ENCODE data around the gene SRGN.
"Not testable (repeated sequence)": the region's sequence is repeated elsewhere in the genome, so short reads cannot be mapped to it uniquely, and the experiment has no call there.

SRGN gene, protein sequence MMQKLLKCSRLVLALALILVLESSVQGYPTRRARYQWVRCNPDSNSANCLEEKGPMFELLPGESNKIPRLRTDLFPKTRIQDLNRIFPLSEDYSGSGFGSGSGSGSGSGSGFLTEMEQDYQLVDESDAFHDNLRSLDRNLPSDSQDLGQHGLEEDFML

DNA sequence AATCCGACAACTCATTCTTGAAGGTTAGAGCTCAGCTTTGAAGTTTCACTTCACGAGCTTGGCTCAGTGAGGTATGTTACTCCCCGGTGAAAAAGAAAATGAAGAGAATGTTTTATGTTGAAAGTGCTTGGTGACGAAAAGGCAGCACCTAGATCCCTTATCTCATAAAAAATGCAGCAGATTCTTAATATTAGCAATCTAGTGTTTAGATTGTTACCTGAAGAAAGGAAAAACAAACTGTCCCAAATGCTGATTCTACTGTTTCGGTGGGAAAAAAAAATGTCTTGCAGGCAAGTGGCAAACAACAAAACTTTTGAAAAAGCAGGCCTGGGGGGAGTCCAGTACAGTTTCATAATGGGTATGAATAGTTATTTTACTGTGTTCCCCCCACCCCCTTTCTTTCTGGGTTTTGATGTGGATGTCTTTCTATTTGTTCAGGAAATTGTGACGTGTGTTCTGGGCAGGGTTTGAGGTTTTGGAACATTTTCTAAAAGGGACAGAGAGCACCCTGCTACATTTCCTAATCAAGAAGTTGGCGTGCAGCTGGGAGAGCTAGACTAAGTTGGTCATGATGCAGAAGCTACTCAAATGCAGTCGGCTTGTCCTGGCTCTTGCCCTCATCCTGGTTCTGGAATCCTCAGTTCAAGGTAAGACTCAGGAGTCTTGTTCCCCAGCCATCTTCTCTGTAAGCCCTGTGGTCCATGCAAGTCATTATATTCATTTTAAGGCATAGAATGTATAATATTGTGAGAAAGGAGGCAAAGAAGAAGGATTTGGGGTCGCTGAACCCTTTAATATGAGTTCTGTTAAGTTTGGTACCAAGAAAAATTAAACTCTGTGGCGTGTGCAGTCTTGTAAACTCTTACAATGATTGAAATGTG, at the start of gene SRGN:
Gene SRGN (plus strand): TSS at position 514 of the 881 bp plus-strand sequence. CDS start 55 bp downstream, at position 569.
- DNase-seq (ENCODE audit: low spot score), result peak; percentile 72
- TF ChIP-seq, protein P1, sequence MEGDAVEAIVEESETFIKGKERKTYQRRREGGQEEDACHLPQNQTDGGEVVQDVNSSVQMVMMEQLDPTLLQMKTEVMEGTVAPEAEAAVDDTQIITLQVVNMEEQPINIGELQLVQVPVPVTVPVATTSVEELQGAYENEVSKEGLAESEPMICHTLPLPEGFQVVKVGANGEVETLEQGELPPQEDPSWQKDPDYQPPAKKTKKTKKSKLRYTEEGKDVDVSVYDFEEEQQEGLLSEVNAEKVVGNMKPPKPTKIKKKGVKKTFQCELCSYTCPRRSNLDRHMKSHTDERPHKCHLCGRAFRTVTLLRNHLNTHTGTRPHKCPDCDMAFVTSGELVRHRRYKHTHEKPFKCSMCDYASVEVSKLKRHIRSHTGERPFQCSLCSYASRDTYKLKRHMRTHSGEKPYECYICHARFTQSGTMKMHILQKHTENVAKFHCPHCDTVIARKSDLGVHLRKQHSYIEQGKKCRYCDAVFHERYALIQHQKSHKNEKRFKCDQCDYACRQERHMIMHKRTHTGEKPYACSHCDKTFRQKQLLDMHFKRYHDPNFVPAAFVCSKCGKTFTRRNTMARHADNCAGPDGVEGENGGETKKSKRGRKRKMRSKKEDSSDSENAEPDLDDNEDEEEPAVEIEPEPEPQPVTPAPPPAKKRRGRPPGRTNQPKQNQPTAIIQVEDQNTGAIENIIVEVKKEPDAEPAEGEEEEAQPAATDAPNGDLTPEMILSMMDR (IDR thresholded peaks at IDR 0.05; ENCODE audit: borderline replicate concordance, control extremely low read depth, extremely low read depth, insufficient read depth, missing control alignments), result no peak
- in situ Hi-C loops (cut with MboI; ENCODE audit: low sequenced_read_pairs, unreplicated experiment), result no loop called here

DNA sequence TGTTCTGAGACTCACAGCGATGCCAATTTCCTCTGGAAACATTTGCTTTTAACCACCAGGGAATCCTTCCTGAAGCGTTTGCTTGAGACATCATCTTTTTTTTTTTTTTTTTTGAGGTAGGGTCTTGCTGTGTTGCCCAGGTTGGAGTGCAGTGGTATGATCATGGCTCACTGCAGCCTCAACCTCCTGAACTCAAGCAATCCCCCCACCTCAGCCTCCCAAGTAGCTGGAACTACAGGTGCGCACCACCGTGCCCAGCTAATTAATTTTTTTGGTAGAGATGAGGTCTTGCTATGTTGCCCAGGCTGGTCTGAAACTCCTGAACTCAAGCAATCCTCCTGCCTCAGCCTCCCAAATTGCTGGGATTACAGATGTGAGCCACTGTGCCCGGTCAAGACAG, 47.0 kb upstream of the SRGN start:
- DNase-seq (ENCODE audit: low spot score); in situ Hi-C loops (cut with MboI; ENCODE audit: low sequenced_read_pairs, unreplicated experiment): not testable (repeated sequence)

DNA sequence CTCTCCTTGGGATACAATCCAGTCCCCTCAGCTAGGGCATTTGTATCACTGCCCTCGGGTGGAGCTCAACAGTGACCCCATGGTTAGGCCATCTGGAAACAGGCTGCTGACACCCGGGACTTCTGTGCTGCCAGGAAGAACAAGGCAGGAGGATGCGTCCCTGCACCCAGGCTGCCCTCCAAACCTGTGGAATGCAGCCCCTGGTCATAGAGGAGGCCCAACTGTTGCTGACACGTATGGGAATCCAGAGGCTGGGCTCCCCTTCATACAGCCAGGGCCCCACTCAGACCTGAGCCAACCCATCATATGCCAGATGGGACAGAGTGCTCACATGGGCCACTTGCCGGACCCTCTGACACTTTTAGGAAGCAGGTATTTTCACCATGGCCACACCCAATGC, 45.5 kb upstream of the SRGN start:
- TF ChIP-seq, protein P1 (IDR thresholded peaks at IDR 0.05; ENCODE audit: borderline replicate concordance, control extremely low read depth, extremely low read depth, insufficient read depth, missing control alignments), result no peak
- in situ Hi-C loops (cut with MboI; ENCODE audit: low sequenced_read_pairs, unreplicated experiment), result no loop called here
- DNase-seq (ENCODE audit: low spot score), result no peak

DNA sequence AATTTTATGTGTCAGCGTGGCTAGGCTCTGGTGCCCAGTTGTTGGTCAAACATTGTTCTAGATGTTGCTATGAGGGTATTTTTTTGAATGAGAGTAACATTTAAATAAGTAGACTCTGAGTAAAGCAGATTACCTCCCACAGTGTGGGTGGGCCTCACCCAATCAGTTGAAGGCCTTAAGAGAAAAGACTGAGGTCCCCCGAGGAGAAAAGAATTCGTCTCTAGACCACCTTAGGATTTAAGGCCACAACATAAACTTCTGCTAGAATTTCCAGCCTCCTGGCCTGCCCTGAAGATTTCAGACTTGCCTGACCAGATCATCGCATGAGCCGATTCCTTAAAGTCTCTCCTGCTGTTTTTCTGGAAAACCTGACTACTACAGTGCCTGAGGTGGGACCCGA, 45.1 kb upstream of the SRGN start:
- TF ChIP-seq, protein P1 (IDR thresholded peaks at IDR 0.05; ENCODE audit: borderline replicate concordance, control extremely low read depth, extremely low read depth, insufficient read depth, missing control alignments), result no peak
- in situ Hi-C loops (cut with MboI; ENCODE audit: low sequenced_read_pairs, unreplicated experiment), result no loop called here
- DNase-seq (ENCODE audit: low spot score), result no peak

DNA sequence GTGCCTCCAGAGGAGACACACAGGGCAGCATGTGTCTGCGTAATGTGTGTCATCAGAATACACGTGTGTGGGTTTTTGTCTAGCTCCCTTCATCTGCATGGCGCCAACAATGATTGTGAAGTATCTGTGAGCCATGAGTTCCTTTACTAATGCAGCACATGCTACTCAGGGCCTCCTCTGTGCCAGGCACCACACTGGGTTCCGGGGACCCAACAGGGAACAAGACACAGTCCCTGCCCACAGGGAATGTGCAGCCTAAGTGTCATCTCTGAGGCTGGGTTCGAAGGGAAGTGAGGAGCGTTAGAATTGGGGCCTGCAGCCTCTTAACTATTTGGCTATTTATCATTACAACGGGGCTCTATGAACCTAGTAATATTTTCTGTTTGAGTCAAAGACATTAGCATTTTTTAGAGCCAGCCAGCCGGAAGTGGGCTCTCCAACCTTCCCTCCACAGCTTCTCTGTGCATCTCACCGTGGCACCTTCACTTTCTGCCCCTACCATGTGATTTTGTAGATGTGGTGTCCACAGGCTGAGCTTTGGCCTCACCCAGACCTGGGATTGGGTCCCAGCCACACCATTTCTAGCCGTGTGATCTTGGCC, 43.9 kb upstream of the SRGN start:
- TF ChIP-seq, protein P1 (IDR thresholded peaks at IDR 0.05; ENCODE audit: borderline replicate concordance, control extremely low read depth, extremely low read depth, insufficient read depth, missing control alignments), result no peak

DNA sequence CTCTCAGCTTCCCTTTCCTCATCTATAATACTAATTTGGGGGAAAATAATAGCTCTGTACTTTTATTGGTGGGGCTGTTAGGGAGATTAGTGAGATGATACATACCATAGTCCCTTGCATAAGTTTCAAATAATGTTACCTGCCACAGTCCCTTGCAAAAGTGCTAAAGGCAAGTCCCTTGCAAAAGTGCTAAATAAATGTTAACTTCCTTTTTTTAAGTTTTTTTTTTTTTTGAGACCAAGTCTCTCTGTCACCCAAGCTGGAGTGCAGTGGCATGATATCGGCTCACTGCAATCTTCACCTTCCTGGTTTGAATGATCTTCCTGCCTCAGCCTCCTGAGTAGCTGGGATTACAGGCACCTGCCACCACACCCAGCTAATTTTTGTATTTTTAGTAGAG, 43.4 kb upstream of the SRGN start:
- DNase-seq (ENCODE audit: low spot score), result no peak
- in situ Hi-C loops (cut with MboI; ENCODE audit: low sequenced_read_pairs, unreplicated experiment), result no loop called here
- TF ChIP-seq, protein P1 (IDR thresholded peaks at IDR 0.05; ENCODE audit: borderline replicate concordance, control extremely low read depth, extremely low read depth, insufficient read depth, missing control alignments), result no peak

More for the DNA sequence above, 43.9 kb upstream of the SRGN start:
- no peak for DNase-seq (ENCODE audit: low spot score)
- in situ Hi-C loops (cut with MboI; ENCODE audit: low sequenced_read_pairs, unreplicated experiment), result no loop called here

All from GM13976 (cell line).